Activated CD8-positive, alpha-beta memory T cell treated with anti-CD3 and anti-CD28 coated beads for 24 hours (primary cell): ENCODE results near the gene NDUFA11.

Experiments
- DNase-seq: peaks from one replicate; pipeline ENCODE4 v3.0.0-alpha.2; 2020

Gene NDUFA11

DNA sequence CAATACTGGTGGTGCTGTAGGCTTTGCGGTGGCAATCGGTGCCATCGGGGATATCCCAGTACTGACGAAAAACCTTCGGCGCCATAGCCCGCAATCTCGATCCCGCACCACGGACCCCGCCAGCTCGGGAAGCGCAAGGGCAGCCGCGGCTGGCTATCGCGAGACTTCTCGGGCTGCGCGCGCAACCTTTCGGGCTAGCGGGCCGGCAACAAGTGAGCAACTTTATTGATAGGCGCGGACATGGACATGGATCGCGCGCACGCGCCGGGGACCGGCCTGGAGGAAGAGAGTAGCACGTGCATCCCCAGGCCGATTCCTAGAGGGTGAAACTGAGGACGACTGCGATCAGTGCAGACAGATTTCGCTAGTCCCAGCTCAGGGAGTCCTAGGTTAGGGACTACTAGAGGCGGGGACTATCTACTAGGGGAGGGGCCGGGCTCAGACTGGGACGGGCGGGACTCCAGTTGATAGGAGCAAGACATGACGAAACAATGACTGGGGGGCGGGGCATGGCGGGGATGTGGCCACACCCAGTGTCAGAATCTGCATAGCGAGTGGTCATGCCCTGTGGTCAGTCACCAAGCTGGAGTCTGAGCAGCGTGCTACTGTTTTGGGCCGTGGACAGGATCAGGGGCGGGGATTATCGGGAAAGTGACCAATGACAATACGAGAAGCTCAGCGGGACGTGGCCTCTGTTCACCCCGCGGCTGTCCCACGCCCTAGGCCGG is at the start of gene NDUFA11:
TSS of gene NDUFA11 (minus strand) at position 167 of the 728 bp plus-strand sequence. CDS start at position 85, 82 bp downstream.
- peak; percentile 100 for DNase-seq

DNA sequence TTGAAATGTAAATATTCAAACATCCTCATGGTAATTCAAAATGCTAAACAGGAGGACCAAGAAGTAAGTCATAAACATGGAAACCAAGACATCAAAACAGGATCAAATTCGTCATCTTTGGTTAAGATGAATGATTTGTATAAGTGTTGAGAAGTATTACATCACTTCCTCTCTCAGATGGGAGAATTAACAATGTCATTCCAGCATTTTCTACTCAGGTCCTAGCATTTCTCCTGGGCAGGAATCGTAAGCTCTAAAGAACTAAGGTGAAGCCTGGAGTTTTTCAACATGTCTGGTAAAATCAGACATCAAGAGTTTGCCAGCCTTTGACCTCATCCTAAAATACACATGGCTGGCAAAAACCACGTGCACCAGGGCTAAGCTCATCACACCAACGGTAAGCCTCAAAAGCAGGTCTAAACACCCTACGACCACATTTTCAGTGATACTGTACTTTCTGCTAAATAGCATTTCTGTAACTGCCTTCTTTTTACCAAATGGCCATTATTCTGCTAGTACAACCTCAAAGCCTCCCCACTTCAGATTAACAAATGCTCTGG is 49.5 kb upstream of the NDUFA11 start:
- no peak for DNase-seq

DNA sequence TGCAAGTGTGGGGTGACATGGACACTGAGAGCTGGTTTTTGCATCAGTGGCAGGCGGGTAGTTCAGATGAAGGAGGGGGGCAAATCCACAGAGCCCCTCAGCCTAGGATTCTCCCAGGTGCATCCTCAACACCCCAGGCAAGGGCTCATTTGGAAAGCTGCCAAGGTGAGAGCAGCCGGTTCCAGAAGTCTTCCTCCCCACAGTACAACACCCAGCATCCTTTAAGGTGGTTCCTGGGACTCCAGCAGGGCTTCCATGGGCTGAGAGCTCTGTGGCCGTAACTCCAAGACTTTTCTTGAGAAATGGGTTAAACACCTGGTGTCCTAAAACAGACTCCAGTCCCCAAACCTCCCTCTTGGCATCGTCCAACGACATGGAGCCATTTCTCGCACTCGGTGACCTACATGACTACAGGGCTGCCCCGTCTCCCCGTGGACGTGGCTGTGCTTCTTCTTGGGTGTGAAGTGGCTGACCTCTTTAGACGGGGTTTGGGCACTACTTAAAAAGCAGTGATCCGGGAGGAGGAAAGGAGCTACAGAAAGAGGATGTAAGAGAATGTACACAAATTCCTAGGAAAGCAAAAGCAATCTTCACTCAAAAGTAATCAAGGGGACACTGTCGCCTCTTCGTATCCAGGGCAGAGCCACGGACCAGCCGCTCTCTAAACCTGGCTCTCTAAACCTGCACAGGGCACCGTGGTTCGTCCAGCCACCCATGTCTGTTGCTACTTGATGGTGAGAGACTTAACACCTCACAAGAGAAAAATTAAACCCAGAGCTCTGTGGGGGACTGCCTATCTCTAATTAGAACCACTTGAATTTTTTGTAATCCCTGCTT is 48.8 kb upstream of the NDUFA11 start:
- no peak for DNase-seq

DNA sequence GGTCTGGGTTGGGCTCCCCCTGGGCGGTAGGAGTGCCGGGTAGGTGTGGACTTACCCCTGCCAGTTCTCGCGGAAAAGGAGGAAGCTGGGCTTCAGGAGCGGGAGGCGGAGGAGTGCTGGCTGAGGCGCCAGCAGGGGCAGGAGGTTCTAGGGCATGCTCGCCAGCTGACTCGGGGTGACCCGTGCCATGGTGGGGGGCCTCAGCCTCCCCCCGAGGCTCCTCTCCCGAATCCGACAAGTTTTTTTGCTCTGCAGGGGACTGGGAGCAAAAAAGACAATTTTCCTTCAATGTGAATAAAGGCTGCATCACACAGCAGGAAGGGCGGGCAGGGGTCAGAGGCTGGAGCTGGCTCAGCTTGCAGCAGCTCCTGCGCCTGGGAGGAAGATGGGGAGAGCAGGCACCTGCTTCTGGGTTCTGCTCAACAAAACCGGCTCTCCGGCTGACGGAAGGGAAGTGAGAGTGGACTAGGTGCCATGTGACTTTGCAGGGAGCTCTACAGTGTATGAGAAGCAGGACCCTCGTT is 47.8 kb upstream of the NDUFA11 start:
- no peak for DNase-seq

DNA sequence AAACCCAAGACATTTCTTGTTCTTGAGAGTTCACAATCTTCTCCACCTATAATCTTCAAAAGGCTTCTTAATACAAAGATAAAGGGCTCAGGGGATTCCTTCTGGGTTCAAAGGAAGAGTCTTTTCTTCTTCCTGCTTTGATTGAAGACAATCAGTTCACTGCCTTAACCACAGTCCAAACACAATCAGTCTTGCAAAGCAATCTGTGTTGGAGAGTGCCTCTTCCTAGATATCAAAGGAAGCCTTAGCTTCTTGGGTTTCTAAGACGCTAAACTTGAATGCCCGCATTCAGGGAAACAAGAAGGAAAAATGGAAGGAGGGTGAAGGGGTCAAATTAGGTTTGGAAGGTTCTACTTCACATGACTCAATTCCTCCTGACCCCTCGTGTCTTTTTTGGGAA is 47.2 kb upstream of the NDUFA11 start:
- DNase-seq = no peak

DNA sequence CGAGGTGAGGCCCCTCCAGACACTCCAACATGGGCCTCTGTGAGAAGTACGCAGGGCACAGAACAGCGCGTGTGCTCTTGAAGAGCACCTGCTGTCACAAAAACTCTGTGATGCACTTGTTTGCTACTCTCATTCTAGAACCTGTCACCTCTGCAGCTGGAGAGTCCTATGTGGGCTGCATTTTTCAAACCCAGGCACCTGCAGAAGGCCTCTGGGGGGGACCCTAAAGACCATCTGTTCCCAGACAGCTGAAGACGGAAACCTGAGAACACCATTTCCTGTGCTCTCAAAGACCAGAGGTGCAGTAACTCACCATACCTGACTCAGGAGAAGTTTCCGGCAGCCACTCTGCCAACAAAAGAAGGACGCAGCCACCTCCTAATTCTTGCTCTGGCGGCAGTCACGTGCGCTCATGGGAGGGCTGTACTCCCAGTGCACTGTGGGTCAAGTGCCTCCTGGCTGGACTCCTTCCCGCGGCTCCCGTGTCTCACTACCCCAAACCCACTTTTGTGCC is 46.3 kb upstream of the NDUFA11 start:
- peak; percentile 69 for DNase-seq

DNA sequence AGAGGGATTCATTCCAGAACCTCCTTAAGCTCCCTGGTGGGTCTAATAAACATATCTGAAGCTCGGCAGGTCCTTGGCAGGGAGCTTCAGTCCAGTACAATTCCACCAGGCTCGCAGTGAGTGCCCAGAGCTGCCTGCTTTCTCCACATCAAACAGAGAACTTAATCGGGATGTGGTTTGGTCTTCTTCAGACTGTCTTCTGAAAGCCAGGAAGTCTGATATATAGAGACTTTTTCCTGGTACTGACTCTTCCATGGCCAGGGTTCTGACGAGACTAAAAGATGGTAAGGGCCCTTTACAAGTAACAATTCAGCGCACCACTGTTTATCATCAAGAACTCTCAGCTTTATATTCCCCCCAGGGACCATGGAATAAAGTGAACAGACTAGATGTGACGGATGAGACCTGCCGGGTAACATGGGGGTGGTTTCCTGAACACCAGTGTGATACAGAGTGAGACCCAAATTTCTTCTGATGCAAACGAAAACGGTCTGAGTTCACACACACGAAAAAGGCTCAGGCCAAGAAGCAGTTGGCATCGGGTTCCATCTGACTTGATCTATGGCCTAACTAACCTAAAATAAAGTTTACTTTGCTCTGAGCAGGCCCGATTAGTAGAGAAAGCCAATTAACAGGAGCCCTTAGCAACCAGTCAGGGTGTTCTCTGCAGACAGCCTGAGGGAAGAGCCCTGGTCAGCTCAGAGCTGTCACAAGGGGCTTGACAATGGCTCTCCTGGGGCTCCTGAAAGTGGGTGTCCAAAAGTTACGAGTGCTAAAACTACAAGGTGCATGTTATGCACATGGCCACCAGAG is 45.4 kb upstream of the NDUFA11 start:
- no peak for DNase-seq

DNA sequence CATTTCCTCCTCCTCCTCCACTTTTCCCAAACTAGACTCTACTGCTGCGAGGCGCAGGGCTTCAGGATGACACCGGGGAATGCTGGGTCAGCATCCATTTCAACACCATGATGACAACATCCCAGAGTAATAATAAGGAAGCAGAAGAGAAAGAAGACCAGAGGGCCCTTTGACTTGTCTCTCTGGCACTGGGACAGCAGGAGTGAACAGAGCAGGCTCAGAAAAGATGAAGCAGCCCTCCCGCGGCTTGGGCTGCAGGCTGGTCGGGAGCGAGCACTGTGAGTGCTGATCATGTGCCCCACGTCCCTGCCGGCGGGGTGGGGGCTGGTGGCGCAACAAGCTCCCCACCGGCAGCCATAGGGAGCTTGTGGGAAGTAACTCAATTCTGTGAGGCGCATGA is 43.8 kb upstream of the NDUFA11 start:
- DNase-seq = no peak

DNA sequence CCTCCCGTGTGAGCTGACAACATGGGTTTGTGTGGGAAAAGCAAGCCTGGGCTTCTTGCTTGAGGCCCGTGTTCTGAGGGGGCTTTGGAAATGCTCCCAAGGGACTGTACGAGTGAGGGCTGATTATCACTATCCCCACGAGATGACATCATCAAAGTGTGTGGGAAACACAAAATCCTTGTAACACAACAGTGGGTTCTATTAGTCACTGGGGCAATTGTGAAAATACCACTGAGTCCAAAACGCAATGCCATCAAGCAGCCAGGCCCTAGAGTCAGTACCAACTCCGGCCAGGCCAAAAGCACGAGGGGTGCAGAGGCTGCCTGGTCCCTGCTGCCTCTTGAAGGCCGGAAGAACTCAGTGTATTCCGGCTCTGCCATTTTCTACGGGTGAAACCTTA is 40.0 kb upstream of the NDUFA11 start:
- no peak for DNase-seq

DNA sequence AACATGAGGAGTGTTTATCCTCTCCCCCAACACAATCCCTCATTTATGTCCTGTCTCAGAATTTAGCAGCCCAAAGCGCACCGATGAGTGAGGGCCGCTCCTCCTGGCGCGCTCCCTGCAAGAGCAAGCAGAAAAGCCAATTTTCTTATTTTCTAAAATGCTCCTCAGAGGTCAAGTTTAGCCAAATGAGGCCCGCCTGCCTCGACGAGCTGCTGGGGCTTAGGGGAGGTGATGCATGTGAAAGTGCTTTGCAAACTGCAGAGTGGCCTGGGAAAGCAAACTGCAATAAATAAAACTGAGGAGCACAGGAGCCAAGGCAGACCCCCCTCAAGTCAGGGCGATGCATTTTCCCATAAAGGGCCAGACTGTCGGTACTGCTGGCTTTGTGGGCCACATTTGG is 39.5 kb upstream of the NDUFA11 start:
- DNase-seq = no peak

DNA sequence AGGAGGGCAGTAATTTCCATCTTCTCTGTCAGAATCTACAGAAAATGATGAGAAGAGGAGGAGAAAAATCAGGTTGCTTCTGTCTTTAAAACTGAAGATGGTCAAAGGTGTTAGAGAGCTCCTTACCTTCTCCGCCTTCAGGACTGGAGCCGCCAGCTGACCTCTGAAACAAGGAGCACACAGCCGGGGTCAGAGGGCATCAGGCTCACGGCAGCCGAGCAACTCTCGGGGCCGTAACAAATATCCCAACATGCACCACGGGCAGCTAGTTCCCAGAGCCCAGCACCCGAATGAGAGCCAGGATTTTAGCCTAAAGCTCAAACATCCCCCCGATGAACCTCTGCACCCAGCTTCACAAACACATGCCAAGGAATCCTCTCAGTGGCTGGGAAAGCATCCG is 38.1 kb upstream of the NDUFA11 start:
- DNase-seq = no peak

DNA sequence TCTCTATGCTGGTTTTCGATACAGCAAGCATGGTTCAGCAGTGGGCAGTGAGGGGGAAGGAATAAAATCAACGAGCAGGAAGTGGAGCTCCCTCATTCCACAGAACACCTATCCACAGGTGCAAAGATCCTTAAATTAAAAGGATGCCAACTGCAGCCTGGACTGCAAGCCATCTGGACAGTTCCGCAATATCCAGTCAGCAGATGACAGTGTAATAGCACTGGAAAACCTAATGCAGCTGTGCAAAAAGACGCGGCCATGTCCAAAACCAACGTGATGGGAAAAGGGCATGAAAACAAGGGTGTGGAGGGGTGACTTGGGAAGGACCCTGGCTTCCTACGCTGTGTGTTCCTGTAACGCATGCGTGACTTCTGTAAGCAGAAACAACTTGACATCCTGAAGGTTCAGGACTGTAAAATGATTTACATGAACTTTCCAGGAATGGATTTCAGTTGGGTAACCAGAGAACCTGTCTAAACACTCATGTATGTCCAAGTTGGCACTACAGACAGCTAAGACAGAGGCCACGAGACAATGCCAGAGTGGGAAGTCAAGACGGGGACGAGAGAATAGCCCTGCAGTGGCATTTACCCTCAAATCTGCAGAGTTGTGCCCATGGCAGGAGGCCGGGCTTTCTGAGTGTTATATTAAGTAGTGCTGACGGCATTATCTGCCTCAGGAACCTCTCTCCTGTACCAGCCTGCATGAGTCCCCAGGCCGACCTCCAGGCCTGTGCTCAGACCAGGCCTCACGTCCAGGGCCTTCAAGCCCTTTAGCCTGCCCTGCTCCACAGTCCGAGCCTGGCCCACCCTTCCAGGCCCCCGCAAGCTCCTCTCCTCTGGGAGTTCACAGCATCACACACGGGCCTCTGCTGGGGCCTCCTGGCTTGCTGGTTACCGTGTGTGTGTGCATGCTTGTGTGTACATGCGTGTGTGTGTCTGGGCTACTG is 36.9 kb upstream of the NDUFA11 start:
- DNase-seq = no peak

DNA sequence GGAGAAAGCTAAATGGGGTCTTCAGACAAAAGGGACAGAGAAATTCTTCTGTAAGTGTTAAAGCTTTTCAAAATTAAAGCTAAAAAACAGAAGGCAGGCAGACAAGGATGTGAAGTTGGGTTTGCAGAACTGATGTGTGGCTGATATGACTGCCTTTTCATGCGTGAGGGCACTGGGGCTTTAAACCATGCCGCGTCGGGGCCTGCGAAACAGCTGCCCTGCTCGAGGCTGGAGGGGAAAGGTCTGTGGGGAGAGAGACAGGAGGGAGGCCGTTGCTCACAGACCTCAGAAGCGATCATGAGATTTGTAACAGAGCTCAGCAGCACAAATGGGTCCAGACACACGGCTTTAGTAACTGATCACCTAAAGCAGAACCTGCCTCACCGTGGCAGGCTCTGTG is 34.0 kb upstream of the NDUFA11 start:
- DNase-seq = no peak

DNA sequence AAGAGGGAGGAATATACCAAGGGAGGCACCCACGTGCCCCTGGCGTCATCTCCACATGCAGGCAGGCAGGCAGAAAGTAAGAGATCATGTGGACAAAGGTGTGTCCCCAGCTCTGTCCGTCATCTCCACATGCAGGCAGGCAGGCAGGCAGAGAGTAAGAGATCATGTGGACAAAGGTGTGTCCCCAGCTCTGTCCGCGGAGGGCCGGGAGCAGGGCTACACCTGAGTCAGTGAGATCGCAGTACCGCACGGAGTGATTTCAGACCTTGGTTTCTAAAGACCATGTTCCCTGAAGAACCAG is 32.7 kb upstream of the NDUFA11 start:
- DNase-seq = no peak

DNA sequence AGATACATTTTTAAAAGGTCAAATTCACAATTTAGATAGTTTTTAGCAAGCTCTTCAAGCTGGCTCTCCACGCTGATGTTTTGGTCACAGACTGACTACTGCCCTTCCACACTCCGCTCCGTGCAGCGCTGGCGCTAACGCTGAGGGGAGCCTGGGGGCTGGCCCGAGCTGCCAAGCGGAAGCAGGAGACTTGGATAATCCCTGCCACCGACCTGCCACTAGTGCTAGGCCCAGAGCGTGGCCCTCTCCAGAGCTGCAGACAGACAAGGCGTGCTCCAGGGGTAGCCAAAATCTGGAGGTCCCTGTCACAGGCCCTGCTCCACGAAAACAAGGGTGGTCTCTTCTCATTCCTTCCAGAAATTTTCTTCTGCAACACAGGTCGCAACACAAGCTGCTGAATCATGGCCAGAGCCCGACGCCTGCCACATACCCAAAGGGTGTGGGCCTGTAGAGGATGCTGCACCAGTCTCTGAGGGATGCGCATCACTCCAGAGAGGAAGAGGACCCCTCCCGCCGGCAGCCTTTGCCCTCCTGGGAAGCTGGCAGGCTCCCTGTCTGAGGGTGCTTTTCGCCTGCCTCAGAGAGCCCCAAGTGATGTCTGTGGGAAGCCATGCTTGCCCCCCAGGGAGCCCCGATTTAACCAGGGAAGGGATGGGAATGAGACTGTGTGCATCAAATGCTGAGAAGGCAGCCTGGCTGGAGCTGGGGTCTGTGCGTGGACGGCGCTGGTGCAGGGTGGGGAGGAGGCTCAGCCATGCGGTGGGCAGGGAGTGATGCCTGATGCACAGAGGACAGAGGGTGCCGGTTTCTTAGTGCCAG is 32.1 kb upstream of the NDUFA11 start:
- no peak for DNase-seq

DNA sequence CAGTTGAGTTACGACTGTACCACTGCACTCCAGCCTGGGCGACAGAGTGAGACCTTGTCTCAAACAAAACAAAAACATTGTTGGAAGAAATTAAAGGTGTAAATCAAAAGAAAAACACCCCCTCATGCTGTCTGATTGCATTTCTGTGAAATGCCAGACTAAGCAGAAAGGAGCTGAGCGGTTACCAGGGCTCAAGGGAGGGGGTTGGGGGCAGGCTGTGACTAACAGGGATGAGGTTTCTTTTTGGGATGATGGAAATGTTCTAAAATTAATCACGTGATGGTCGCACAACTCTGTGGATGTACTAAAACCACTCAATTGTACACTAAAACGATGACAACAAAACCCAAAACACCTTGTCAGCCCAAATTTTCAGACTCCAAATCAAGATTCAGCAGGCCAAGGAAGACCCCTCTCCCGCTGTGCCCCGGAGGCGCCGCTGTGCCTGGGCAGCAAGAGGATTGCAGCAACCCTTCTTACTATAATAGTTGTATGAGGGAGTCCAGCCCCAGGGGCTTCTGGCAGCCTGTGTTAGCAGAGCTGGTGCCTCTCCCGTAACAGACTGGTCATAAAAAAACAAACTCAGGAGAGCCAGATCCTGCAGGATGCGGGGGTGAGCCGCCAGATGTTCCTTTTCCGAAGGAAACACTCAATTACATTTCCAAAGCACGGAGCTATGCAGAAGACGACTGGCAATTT is 31.3 kb upstream of the NDUFA11 start:
- no peak for DNase-seq

DNA sequence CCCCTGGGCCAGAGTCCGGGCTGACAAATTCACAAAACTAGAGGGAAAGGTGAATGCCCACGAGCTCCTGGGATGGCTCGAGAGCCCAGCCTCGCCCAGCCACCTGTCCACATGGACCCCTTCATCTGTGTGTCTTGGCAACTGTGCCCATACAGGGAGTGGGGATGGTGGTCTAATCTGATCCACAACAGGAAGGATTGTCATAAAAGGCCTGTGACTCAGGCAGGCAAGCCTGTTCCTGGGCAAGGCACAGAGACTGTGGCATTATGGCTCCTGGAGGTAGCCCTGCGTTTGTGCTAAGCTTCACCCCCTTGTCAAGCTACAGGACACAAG is 30.4 kb upstream of the NDUFA11 start:
- no peak for DNase-seq

DNA sequence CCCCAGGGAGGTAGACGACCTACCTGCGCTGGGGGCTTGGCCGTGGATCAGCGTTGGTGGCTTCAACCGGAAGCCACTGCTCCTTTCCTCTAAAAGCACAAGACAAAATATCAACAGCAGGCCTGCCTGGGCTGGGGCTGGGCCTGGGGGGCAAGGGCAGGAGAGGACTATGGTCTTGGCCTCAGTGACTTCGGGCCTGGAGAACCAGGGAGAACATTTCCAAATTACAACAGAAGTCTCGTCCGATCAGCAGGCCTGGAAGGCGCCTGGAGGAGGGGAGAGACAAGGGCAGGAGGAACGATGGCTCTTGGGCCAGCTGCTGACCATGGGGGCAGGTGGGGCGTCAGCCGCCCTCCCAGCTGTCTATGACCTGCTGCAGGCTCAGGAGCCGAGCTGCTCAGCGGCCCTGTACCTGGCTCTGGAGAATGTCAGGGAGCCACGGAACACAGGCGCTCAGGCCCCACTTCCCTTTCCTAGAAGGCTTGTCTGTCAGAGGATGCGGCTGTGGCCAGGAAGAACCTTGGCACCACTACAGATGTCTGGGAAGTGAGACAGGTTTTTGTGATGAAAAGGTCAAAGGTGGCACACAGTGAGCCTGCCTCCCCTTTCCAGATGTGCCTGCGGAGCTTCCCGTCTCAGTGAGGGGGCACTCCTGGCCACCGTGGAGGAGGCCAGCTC is 29.9 kb upstream of the NDUFA11 start:
- DNase-seq = no peak

DNA sequence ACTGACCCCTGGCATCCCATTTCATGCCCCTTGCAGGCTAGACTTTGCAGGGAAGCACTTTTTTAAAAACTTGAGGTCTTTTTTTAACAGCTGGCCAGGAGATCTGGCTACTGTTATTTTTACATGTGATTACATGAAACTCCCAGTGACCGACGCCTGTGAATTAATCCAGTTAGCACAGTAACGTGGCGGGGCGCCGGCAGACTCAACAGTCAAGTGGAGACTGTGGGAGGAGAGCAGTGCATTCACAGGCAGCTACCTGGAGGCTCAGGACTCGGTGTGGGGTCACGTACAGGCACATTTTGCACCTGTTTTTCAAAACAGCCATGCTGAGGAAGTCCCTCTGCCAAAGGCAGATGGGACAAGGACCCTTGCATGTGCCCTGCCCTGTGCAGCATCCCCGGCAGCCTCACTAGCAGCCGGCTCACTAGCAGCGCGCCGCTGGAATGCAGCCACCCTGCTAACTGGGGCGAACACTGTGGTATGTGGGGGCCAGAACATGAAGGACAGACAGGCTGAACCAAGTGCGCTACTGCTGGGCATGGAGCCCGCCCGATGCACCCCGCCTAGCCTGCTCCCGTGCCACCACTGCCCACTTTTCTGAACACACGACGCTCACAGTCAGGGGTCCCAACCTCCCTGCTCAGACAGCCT is 29.1 kb upstream of the NDUFA11 start:
- DNase-seq = no peak
